ENCODE measurements around the gene ETS1.

GRCh38 chr11:128595221-128595620 is 7.9 kb upstream of the ETS1 start:
- TF ChIP-seq, protein P1, sequence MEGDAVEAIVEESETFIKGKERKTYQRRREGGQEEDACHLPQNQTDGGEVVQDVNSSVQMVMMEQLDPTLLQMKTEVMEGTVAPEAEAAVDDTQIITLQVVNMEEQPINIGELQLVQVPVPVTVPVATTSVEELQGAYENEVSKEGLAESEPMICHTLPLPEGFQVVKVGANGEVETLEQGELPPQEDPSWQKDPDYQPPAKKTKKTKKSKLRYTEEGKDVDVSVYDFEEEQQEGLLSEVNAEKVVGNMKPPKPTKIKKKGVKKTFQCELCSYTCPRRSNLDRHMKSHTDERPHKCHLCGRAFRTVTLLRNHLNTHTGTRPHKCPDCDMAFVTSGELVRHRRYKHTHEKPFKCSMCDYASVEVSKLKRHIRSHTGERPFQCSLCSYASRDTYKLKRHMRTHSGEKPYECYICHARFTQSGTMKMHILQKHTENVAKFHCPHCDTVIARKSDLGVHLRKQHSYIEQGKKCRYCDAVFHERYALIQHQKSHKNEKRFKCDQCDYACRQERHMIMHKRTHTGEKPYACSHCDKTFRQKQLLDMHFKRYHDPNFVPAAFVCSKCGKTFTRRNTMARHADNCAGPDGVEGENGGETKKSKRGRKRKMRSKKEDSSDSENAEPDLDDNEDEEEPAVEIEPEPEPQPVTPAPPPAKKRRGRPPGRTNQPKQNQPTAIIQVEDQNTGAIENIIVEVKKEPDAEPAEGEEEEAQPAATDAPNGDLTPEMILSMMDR (IDR thresholded peaks at IDR 0.05) = no peak
- TF ChIP-seq REST (IDR thresholded peaks at IDR 0.05) (no peak), MAZ (IDR thresholded peaks at IDR 0.05; ENCODE audit: borderline replicate concordance, low read depth, low read length) (no peak), EP300 (IDR thresholded peaks at IDR 0.05) (no peak), JUNB (IDR thresholded peaks at IDR 0.05) (no peak), MAX (IDR thresholded peaks at IDR 0.05) (no peak), ZC3H11A (IDR thresholded peaks at IDR 0.05) (no peak)
- TF ChIP-seq, protein P2, sequence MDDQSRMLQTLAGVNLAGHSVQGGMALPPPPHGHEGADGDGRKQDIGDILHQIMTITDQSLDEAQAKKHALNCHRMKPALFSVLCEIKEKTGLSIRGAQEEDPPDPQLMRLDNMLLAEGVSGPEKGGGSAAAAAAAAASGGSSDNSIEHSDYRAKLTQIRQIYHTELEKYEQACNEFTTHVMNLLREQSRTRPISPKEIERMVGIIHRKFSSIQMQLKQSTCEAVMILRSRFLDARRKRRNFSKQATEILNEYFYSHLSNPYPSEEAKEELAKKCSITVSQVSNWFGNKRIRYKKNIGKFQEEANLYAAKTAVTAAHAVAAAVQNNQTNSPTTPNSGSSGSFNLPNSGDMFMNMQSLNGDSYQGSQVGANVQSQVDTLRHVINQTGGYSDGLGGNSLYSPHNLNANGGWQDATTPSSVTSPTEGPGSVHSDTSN (IDR thresholded peaks at IDR 0.05) = no peak

All from A549 (cell line).